ENCODE data around the gene IL22RA1.

IL22RA1 gene

DNA sequence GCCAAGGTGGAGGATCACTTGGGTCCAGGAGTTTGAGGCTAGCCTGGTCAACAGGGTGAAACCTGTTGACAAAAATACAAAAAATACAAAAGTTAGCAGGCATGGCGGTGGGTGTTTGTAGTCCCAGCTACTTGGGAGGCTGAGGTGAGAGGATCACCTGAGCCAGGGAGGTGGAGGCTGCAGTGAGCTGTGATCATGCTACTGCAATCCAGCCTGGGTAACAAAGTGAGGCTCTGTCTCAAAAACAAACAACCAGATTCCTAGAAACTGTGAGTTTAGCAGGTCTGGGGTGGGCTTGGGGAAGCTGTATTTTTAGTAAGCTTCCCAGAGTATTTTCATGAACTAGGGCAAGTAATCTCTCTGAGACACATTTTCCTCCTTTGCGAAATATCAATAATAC lies 25.8 kb downstream of the IL22RA1 start:
- DNase-seq (ENCODE audit: low spot score), result no peak
- TF ChIP-seq, protein P1, sequence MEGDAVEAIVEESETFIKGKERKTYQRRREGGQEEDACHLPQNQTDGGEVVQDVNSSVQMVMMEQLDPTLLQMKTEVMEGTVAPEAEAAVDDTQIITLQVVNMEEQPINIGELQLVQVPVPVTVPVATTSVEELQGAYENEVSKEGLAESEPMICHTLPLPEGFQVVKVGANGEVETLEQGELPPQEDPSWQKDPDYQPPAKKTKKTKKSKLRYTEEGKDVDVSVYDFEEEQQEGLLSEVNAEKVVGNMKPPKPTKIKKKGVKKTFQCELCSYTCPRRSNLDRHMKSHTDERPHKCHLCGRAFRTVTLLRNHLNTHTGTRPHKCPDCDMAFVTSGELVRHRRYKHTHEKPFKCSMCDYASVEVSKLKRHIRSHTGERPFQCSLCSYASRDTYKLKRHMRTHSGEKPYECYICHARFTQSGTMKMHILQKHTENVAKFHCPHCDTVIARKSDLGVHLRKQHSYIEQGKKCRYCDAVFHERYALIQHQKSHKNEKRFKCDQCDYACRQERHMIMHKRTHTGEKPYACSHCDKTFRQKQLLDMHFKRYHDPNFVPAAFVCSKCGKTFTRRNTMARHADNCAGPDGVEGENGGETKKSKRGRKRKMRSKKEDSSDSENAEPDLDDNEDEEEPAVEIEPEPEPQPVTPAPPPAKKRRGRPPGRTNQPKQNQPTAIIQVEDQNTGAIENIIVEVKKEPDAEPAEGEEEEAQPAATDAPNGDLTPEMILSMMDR (IDR thresholded peaks at IDR 0.05), result no peak
- H3K4me3 ChIP-seq, result no peak overlapping the region
- no peak overlapping the region for H3K27ac ChIP-seq

DNA sequence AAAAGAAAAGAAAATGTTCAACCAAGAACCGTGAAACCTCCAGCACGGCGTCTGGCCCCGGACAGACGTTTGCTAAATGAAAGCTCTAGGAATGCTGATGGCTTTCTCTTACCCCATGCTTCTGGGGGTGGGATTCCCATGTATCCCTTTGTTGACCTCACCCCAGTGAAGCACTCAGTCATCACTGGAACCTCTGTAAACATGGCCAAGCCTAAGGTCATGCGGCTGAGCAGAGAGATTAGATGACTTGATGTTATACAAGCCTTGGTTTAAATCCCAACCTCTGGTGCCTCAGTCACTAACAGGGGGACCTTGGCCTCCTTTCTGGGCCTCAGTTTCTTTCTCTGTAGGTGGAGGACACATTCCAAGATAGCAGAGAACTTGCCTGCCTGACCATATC lies 28.2 kb downstream of the IL22RA1 start:
- H3K27ac ChIP-seq, result no peak overlapping the region
- no peak for DNase-seq (ENCODE audit: low spot score)
- TF ChIP-seq, protein P1 (IDR thresholded peaks at IDR 0.05), result no peak
- no peak overlapping the region for H3K4me3 ChIP-seq

DNA sequence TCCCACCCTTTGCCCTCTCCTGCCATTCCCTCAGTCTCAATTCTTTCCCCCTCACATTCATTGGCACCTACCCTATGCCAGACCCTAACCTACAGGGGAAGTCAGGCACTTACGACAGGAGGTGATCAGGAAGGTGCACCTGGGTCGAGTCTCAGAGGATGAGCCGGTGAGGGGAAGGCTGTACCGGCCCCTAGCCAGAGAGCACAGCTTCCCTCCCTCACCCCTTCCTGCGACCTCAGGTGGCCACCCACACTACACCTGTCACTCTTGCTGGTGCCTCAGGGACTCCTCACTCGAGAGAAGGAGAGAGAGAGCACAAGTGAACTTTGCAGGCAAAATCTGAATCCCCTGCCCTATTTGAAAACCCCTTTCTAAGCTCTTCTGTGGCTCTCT lies 29.3 kb downstream of the IL22RA1 start:
- DNase-seq (ENCODE audit: low spot score), result no peak
- Histone ChIP-seq H3K27ac (no peak overlapping the region), H3K4me3 (no peak overlapping the region)
- TF ChIP-seq, protein P1 (IDR thresholded peaks at IDR 0.05), result no peak

DNA sequence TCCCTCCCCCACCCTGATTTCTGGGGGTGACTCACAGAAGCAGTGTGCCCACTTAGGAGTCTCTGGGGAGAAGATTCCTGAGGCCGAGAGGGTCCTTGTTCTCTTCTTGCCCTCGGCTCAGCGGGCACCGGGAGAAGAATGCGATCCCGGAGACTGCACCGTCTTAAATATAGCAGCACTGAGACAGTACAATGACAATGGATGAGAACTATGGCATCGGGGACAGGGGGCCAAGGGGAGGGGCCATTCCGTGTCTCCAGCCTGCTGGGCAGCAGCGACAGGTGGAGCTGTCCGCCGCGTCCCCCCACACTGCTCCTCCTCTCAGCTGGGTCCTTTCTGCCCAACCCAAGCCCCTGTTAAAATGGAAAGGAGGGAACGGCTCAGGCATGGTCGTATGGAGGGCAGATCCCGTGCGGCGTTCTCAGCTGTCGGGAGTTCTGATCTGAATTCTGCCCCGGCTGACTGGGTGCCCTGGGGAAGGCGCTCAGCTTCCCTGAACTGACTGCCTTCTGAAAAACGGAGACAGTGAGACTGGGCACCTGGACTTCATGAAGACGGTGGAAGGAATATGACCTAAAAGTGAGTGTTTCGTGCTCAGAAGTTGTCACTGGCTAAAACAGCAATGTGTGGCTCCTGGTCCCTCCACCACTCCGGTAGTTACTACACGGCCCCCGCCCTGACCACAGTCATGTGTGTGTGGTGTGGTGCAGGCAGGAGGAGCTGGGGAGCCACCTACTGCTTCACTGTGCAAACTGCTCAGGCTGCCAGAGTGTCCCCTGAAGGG lies 30.8 kb downstream of the IL22RA1 start, which contains the start of gene MYOM3:
Gene MYOM3, minus strand, starts transcription at position 140 of the 784 bp plus-strand sequence. CDS start 3,499 bp downstream, outside the sequence.
- Histone ChIP-seq H3K27ac (peak within 1 kb of the TSS; percentile 76 to 88), H3K4me3 (peak within 1 kb of the TSS; percentile 52)
- TF ChIP-seq, protein P1 (IDR thresholded peaks at IDR 0.05), result peak; percentile 66
- peak; percentile 83 for DNase-seq (ENCODE audit: low spot score)

DNA sequence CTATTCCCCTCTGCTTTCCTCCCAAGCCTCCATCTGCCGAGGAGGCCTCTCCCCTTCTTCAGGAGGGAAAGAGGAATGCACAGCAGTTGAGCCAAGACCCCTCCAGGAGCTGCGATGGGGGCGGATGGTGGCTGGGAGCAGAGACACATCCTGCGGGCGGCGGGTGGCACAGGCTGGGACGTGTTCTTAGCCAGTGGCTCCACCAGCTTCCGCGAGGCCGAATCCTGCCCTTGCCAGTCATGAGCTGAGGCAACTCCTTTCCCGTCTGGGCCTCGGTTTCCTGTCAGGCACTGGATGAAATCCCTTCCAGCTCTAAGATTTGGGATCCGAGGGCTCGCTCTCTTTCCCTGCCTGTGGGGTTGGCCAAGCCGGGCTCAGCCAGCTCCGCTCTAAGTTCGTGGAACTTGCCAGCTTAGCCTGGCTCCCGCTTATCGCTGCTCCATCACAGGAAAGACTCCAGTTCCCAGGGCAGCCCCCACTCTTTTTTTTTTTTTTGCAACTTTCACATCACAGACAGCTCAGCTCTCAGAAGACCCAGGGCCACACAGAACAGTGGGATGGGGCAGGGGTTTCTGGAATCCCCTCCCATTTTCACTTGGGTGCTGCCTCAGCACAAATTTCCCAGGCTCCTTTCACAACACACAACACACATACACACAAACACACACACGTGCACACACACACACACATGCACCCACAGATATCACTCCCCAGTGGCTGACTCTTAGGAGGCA lies 31.5 kb downstream of the IL22RA1 start:
- Histone ChIP-seq H3K27ac (peak overlapping the region; percentile 76 to 88), H3K4me3 (peak overlapping the region; percentile 52)
- peak; percentile 80 for DNase-seq (ENCODE audit: low spot score)
- TF ChIP-seq, protein P1 (IDR thresholded peaks at IDR 0.05), result no peak

DNA sequence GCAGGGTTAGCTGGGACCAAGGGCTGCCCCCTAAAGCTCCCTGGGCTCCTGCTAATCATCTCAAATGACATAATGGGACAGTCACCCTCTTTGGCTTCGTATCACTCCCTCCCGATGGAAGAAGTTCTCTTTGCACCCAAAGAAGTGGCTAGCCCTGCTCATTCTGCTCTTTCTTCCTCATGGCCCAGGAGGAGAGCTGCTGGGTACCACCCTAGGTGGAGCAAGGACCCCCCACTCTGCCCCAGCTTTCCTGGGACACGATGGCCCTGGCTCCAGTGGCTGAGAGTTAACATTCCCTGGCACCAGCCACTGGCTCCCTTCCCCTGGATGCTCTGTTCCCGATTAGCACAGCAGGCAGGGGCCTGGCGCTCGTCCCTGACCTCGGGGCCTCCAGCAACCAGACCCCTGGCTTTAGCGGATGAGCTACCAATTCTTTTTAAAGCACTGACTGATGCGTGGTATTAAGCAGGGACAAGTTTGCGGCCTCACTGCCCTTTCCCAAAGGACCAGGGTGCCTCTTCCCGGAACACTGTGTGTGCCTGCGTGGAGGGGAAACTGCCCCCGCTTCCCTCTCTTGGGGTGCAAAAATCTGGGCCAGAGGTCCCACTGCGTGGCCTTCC lies 32.2 kb downstream of the IL22RA1 start:
- H3K4me3 ChIP-seq, result peak overlapping the region; percentile 16
- peak overlapping the region; percentile 76 to 88 for H3K27ac ChIP-seq
- TF ChIP-seq, protein P1 (IDR thresholded peaks at IDR 0.05), result no peak
- DNase-seq (ENCODE audit: low spot score), result no peak
